Endothelial cell of umbilical vein (primary cell): ENCODE results near the gene MRPS34. TPM values are rescaled to one million over a fixed set of nuclear protein-coding genes. Genes with fewer than 3 reads are reported as not detected.

Experiments
- BruUV-seq: library from RNA; stranded (reverse); fragments of 400-500 nt; replicated peaks from 2 replicates; lab custom pipeline; 2021; lab: Mats Ljungman, UMichigan
- CTCF ChIA-PET: fragments of 300-600, 350-600 bp; sonication (Branson Sonifier 250); formaldehyde crosslinking; loops from one replicate; lab custom pipeline; 2021; ENCODE audit warnings: antibody characterized with exemption, inconsistent platforms; lab: Charles Lee
- POLR2A ChIA-PET: fragments of 300-600, 350-600 bp; sonication (Branson Sonifier 250); formaldehyde crosslinking; loops from one replicate; lab custom pipeline; 2021; ENCODE audit warnings: antibody characterized with exemption, inconsistent platforms; lab: Charles Lee
- DNase-seq: peaks from one replicate; pipeline ENCODE4 v3.0.0-alpha.2; 2011; ENCODE audit warnings: low read depth, low spot score
- FAIRE-seq: peaks from 2 replicates; lab custom pipeline; 2011; peaks lifted over from hg19 to GRCh38; lab: Jason Lieb, UNC
- H2AFZ ChIP-seq: 2 replicates; pipeline ENCODE4 v1.6.0; 2012; ENCODE audit warnings: low read depth, low read length, control low read depth, inconsistent platforms
- H3K27ac ChIP-seq: 2 replicates; pipeline ENCODE4 v1.5.1; 2011; ENCODE audit warnings: low read depth, mild to moderate bottlenecking, control low read depth, low read length, moderate library complexity; ENCODE audit not compliant: insufficient read depth
- H3K27me3 ChIP-seq, 2 experiments: 2 replicates each; pipeline versions ENCODE4 v1.6.0 to v1.6.1; 2011; ENCODE audit warnings: low read length in 2 of 2, mixed read lengths in 1 of 2; ENCODE audit not compliant: control insufficient read depth in 2 of 2, insufficient read depth in 2 of 2
- H3K36me3 ChIP-seq, 2 experiments: 2 replicates in 1 of 2; 3 replicates in 1 of 2; pipeline ENCODE4 v1.5.1; 2011; ENCODE audit warnings: low read length in 2 of 2, mild to moderate bottlenecking in 1 of 2, moderate library complexity in 1 of 2; ENCODE audit not compliant: control insufficient read depth in 2 of 2, insufficient read depth in 2 of 2; ENCODE audit errors: extremely low read depth in 1 of 2
- H3K4me1 ChIP-seq: 3 replicates; pipeline ENCODE4 v1.5.1; 2011; ENCODE audit warnings: mild to moderate bottlenecking, low read length; ENCODE audit not compliant: control insufficient read depth, insufficient read depth; ENCODE audit errors: extremely low read depth
- H3K4me2 ChIP-seq: 2 replicates; pipeline ENCODE4 v1.6.1; 2011; ENCODE audit warnings: low read length, control low read depth, mixed read lengths; ENCODE audit not compliant: insufficient read depth
- H3K4me3 ChIP-seq, 3 experiments: fragments of 200-600 bp in 1 of 3; sonication (generic), shearing (Covaris generic) in 1 of 3; replicated peaks in 1 of 3; 2 replicates each; pipeline ENCODE4 v1.5.1; 2011 to 2016; ENCODE audit warnings: control low read depth in 3 of 3, low read length in 3 of 3, mild to moderate bottlenecking in 2 of 3, inconsistent platforms in 1 of 3, low read depth in 1 of 3, moderate library complexity in 1 of 3; ENCODE audit not compliant: insufficient read depth in 1 of 3
- H3K79me2 ChIP-seq: 2 replicates; pipeline ENCODE4 v1.6.0; 2012; ENCODE audit warnings: low read length, inconsistent platforms; ENCODE audit not compliant: control insufficient read depth, insufficient read depth
- H3K9ac ChIP-seq: replicated peaks from 2 replicates; pipeline ENCODE3; 2011; ENCODE audit warnings: low read length, control low read depth; ENCODE audit not compliant: insufficient read depth; ENCODE audit errors: extremely low read depth
- H3K9me1 ChIP-seq: replicated peaks from 3 replicates; pipeline ENCODE4 v1.6.0; 2011; ENCODE audit warnings: mild to moderate bottlenecking, low read length; ENCODE audit not compliant: control insufficient read depth, insufficient read depth; ENCODE audit errors: extremely low read depth
- H3K9me3 ChIP-seq: replicated peaks from 2 replicates; pipeline ENCODE4 v1.5.1; 2012; ENCODE audit warnings: low read length, inconsistent platforms; ENCODE audit not compliant: control insufficient read depth, insufficient read depth
- H4K20me1 ChIP-seq: replicated peaks from 2 replicates; pipeline ENCODE3; 2011; ENCODE audit warnings: mild to moderate bottlenecking, low read length; ENCODE audit not compliant: control insufficient read depth, insufficient read depth; ENCODE audit errors: extremely low read depth
- CTCF ChIP-seq, 2 donors: IDR thresholded peaks; 1 replicate in 1 of 2; 2 replicates in 1 of 2; pipeline ENCODE4 v1.5.1; 2011; ENCODE audit warnings: low read length in 2 of 2, mild to moderate bottlenecking in 2 of 2, moderate library complexity in 2 of 2, control low read depth in 1 of 2, inconsistent platforms in 1 of 2, low read depth in 1 of 2; ENCODE audit not compliant: insufficient read depth in 1 of 2; ENCODE audit errors: extremely low read depth in 1 of 2
- EZH2 ChIP-seq: IDR thresholded peaks from 2 replicates; pipeline ENCODE4 v1.6.1; 2012; ENCODE audit warnings: borderline replicate concordance, low read depth, mild to moderate bottlenecking, moderate library complexity, low read length, inconsistent platforms; ENCODE audit not compliant: severe bottlenecking
- FOS ChIP-seq: IDR thresholded peaks from 2 replicates; pipeline ENCODE4 v1.6.1; 2011; ENCODE audit warnings: mild to moderate bottlenecking, low read length, moderate library complexity, borderline replicate concordance; ENCODE audit not compliant: insufficient read depth
- GATA2 ChIP-seq: IDR thresholded peaks from 2 replicates; pipeline ENCODE4 v1.7.0; 2011; ENCODE audit warnings: low read depth, mild to moderate bottlenecking, moderate library complexity, mixed read lengths, low read length; ENCODE audit not compliant: insufficient read length, insufficient read depth
- JUN ChIP-seq: IDR thresholded peaks from 2 replicates; pipeline ENCODE4 v1.6.1; 2011; ENCODE audit warnings: borderline replicate concordance, low read depth; ENCODE audit not compliant: insufficient read length, insufficient read depth
- MYC ChIP-seq: IDR thresholded peaks from one replicate; pipeline ENCODE4 v1.6.1; 2011; ENCODE audit warnings: mild to moderate bottlenecking, low read depth, low read length
- POLR2A ChIP-seq: IDR thresholded peaks from 2 replicates; pipeline ENCODE4 v1.6.1; 2012; ENCODE audit warnings: low read depth, mild to moderate bottlenecking, control low read depth, low read length
- POLR2AphosphoS5 ChIP-seq: IDR thresholded peaks from 2 replicates; pipeline ENCODE4 v1.6.1; 2012; ENCODE audit warnings: low read depth, mild to moderate bottlenecking, control low read depth, low read length, moderate library complexity; ENCODE audit not compliant: insufficient read depth
- dilution Hi-C: fragments of 300-500 bp; cut with MboI; formaldehyde crosslinking; loops from one replicate; pipeline ENCODE4 v1.15.0; 2019; ENCODE audit warnings: low sequenced_read_pairs; ENCODE audit not compliant: extremely low pct_ligation_motif_present
- intact Hi-C: fragments of 100-400 bp; cut with micrococcal nuclease; formaldehyde crosslinking; loops from one replicate; pipeline ENCODE4 v1.10.0; 2022
- polyA plus RNA-seq, 4 experiments: library from polyadenylated mRNA; depleted of rRNA in 3 of 4; stranded (reverse) in 3 of 4; unstranded in 1 of 4; fragments of >200 nt; gene quantifications; 2 replicates each; pipeline versions ENCODE4 v1.2.1 to v1.2.3, GENCODE V29; 2011 to 2012; ENCODE audit warnings: missing spikeins in 1 of 4
- total RNA-seq: library from RNA; stranded (reverse); gene quantifications from 2 replicates; pipeline ENCODE4 v1.2.3, GENCODE V29; 2021
- TF ChIP-seq, protein P1 (sequence below): IDR thresholded peaks from 2 replicates; pipeline ENCODE4 v1.6.1; 2011; ENCODE audit not compliant: insufficient read depth, insufficient read length

The MRPS34 gene
- total and polyA plus RNA-seq, 2 donors (not counting 3 experiments of a cell fraction or from before 2014, with no cell fraction given), result 82.1 to 102 TPM

DNA sequence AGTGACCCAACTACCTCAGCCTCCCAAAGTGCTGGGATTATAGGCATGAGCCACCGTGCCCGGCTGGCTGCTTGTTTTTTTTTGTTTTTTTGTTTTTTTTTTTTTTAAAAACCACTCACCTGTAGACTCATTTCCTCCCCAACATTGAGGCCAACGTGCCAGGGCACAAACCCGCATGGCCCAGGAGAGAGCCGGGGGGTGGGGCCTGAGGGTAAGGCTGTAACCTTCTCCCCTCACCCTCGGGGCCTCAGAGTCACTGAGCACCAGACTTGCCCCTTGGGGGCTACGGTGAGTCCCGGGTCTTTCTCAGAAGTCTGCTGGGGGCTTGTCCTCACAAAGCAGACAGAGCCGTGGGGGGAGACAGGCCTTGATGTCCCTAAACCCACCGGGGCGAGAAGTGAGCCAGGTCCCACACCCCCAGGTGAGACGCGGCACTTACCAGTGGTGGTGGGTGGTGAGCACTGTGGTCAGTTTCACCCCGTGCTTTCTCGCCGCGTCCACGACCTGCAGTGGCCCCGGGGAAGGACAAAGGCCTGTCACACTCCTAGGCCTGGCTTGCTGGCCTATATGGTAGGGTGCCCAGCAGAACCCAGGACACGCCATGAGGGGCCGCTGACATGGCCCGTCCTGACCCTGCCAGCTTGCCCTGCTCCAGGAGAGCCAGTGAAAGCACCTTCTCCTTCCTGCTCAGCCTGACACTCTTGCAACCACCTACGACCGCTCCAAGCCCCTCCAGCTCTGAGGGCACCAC is 49.1 kb upstream of the MRPS34 start:
- H3K79me2 ChIP-seq, result peaks cover 2% of the 10 kb centered on the region
- peaks cover 5% of the 10 kb centered on the region for H3K4me1 ChIP-seq
- no peaks in the 10 kb centered on the region for H3K9me1 ChIP-seq
- no peaks in the 10 kb centered on the region for H4K20me1 ChIP-seq
- TF ChIP-seq JUN, result no peak
- FAIRE-seq (no peak), DNase-seq (no peak)
- ChIA-PET POLR2A (no interaction called here), CTCF (interaction anchor here (2.2 kb wide), 1 partner anchor 49 kb away, joined by 16 read pairs; the partner anchor contains the start of genes EME2 and MRPS34)
- BruUV-seq, result no TSS peak
- no peak overlapping the region for H3K4me3 ChIP-seq
- H3K27ac ChIP-seq, result no peak overlapping the region
- no peaks in the 10 kb centered on the region for H3K27me3 ChIP-seq
- no peak overlapping the region for H3K4me2 ChIP-seq
- dilution Hi-C loops, result no loop called here
- no peaks in the 10 kb centered on the region for H3K9me3 ChIP-seq
- H2AFZ ChIP-seq, result no peak overlapping the region
- intact Hi-C loops, result no loop called here
- H3K9ac ChIP-seq, result no peak overlapping the region
- H3K36me3 ChIP-seq, result peaks cover 0 to 29% of the 10 kb centered on the region in 2 experiments

GRCh38 chr16:1820946-1821290 is 48.0 kb upstream of the MRPS34 start:
- BruUV-seq, result no TSS peak
- Histone ChIP-seq H2AFZ (no peak overlapping the region), H3K9me1 (no peaks in the 10 kb centered on the region), H3K9me3 (no peaks in the 10 kb centered on the region), H3K79me2 (peaks cover 2% of the 10 kb centered on the region), H3K27ac (no peak overlapping the region), H3K4me1 (peaks cover 5% of the 10 kb centered on the region), H3K9ac (no peak overlapping the region), H4K20me1 (no peaks in the 10 kb centered on the region), H3K27me3 (no peaks in the 10 kb centered on the region), H3K4me2 (no peak overlapping the region), H3K4me3 (no peak overlapping the region), H3K36me3 (peaks cover 0 to 36% of the 10 kb centered on the region in 2 experiments)
- FAIRE-seq, result no peak
- dilution Hi-C loops, result no loop called here
- DNase-seq, result no peak
- intact Hi-C loops, result no loop called here
- TF ChIP-seq FOS, result no peak
- TF ChIP-seq GATA2, result no peak
- no peak for TF ChIP-seq EZH2
- no peak for TF ChIP-seq POLR2AphosphoS5
- TF ChIP-seq, protein P1, sequence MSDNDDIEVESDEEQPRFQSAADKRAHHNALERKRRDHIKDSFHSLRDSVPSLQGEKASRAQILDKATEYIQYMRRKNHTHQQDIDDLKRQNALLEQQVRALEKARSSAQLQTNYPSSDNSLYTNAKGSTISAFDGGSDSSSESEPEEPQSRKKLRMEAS, result no peak
- TF ChIP-seq JUN, result no peak
- no peak for TF ChIP-seq POLR2A
- no peak for TF ChIP-seq CTCF (IDR thresholded peaks at IDR 0.05; ENCODE audit: extremely low read depth in 1 of 2, insufficient read depth in 1 of 2, low read depth in 1 of 2, low read length in 2 of 2)
- TF ChIP-seq MYC, result no peak
- POLR2A ChIA-PET, result no interaction called here
- CTCF ChIA-PET, result no interaction called here
